Endothelial cell of umbilical vein (primary cell): Measurements from ENCODE around the gene RASGRF2. TPM values are rescaled to one million over a fixed set of nuclear protein-coding genes. Genes with fewer than 3 reads are reported as not detected.

Experiments used
- BruUV-seq: library from RNA; stranded (reverse); fragments of 400-500 nt; replicated peaks from 2 replicates; lab custom pipeline; 2021; lab: Mats Ljungman, UMichigan
- CTCF ChIA-PET: fragments of 300-600, 350-600 bp; sonication (Branson Sonifier 250); formaldehyde crosslinking; loops from one replicate; lab custom pipeline; 2021; ENCODE audit warnings: antibody characterized with exemption, inconsistent platforms; lab: Charles Lee
- POLR2A ChIA-PET: fragments of 300-600, 350-600 bp; sonication (Branson Sonifier 250); formaldehyde crosslinking; loops from one replicate; lab custom pipeline; 2021; ENCODE audit warnings: antibody characterized with exemption, inconsistent platforms; lab: Charles Lee
- DNase-seq: peaks from one replicate; pipeline ENCODE4 v3.0.0-alpha.2; 2011; ENCODE audit warnings: low read depth, low spot score
- FAIRE-seq: peaks from 2 replicates; lab custom pipeline; 2011; peaks lifted over from hg19 to GRCh38; lab: Jason Lieb, UNC
- H2AFZ ChIP-seq: 2 replicates; pipeline ENCODE4 v1.6.0; 2012; ENCODE audit warnings: low read depth, low read length, control low read depth, inconsistent platforms
- H3K27ac ChIP-seq: 2 replicates; pipeline ENCODE4 v1.5.1; 2011; ENCODE audit warnings: low read depth, mild to moderate bottlenecking, control low read depth, low read length, moderate library complexity; ENCODE audit not compliant: insufficient read depth
- H3K27me3 ChIP-seq, 2 experiments: 2 replicates each; pipeline versions ENCODE4 v1.6.0 to v1.6.1; 2011; ENCODE audit warnings: low read length in 2 of 2, mixed read lengths in 1 of 2; ENCODE audit not compliant: control insufficient read depth in 2 of 2, insufficient read depth in 2 of 2
- H3K36me3 ChIP-seq, 2 experiments: 2 replicates in 1 of 2; 3 replicates in 1 of 2; pipeline ENCODE4 v1.5.1; 2011; ENCODE audit warnings: low read length in 2 of 2, mild to moderate bottlenecking in 1 of 2, moderate library complexity in 1 of 2; ENCODE audit not compliant: control insufficient read depth in 2 of 2, insufficient read depth in 2 of 2; ENCODE audit errors: extremely low read depth in 1 of 2
- H3K4me1 ChIP-seq: 3 replicates; pipeline ENCODE4 v1.5.1; 2011; ENCODE audit warnings: mild to moderate bottlenecking, low read length; ENCODE audit not compliant: control insufficient read depth, insufficient read depth; ENCODE audit errors: extremely low read depth
- H3K4me2 ChIP-seq: 2 replicates; pipeline ENCODE4 v1.6.1; 2011; ENCODE audit warnings: low read length, control low read depth, mixed read lengths; ENCODE audit not compliant: insufficient read depth
- H3K4me3 ChIP-seq, 3 experiments: fragments of 200-600 bp in 1 of 3; sonication (generic), shearing (Covaris generic) in 1 of 3; replicated peaks in 1 of 3; 2 replicates each; pipeline ENCODE4 v1.5.1; 2011 to 2016; ENCODE audit warnings: control low read depth in 3 of 3, low read length in 3 of 3, mild to moderate bottlenecking in 2 of 3, inconsistent platforms in 1 of 3, low read depth in 1 of 3, moderate library complexity in 1 of 3; ENCODE audit not compliant: insufficient read depth in 1 of 3
- H3K79me2 ChIP-seq: 2 replicates; pipeline ENCODE4 v1.6.0; 2012; ENCODE audit warnings: low read length, inconsistent platforms; ENCODE audit not compliant: control insufficient read depth, insufficient read depth
- H3K9ac ChIP-seq: replicated peaks from 2 replicates; pipeline ENCODE3; 2011; ENCODE audit warnings: low read length, control low read depth; ENCODE audit not compliant: insufficient read depth; ENCODE audit errors: extremely low read depth
- H3K9me1 ChIP-seq: replicated peaks from 3 replicates; pipeline ENCODE4 v1.6.0; 2011; ENCODE audit warnings: mild to moderate bottlenecking, low read length; ENCODE audit not compliant: control insufficient read depth, insufficient read depth; ENCODE audit errors: extremely low read depth
- H3K9me3 ChIP-seq: replicated peaks from 2 replicates; pipeline ENCODE4 v1.5.1; 2012; ENCODE audit warnings: low read length, inconsistent platforms; ENCODE audit not compliant: control insufficient read depth, insufficient read depth
- H4K20me1 ChIP-seq: replicated peaks from 2 replicates; pipeline ENCODE3; 2011; ENCODE audit warnings: mild to moderate bottlenecking, low read length; ENCODE audit not compliant: control insufficient read depth, insufficient read depth; ENCODE audit errors: extremely low read depth
- EZH2 ChIP-seq: IDR thresholded peaks from 2 replicates; pipeline ENCODE4 v1.6.1; 2012; ENCODE audit warnings: borderline replicate concordance, low read depth, mild to moderate bottlenecking, moderate library complexity, low read length, inconsistent platforms; ENCODE audit not compliant: severe bottlenecking
- FOS ChIP-seq: IDR thresholded peaks from 2 replicates; pipeline ENCODE4 v1.6.1; 2011; ENCODE audit warnings: mild to moderate bottlenecking, low read length, moderate library complexity, borderline replicate concordance; ENCODE audit not compliant: insufficient read depth
- GATA2 ChIP-seq: IDR thresholded peaks from 2 replicates; pipeline ENCODE4 v1.7.0; 2011; ENCODE audit warnings: low read depth, mild to moderate bottlenecking, moderate library complexity, mixed read lengths, low read length; ENCODE audit not compliant: insufficient read length, insufficient read depth
- POLR2AphosphoS5 ChIP-seq: IDR thresholded peaks from 2 replicates; pipeline ENCODE4 v1.6.1; 2012; ENCODE audit warnings: low read depth, mild to moderate bottlenecking, control low read depth, low read length, moderate library complexity; ENCODE audit not compliant: insufficient read depth
- dilution Hi-C: fragments of 300-500 bp; cut with MboI; formaldehyde crosslinking; loops from one replicate; pipeline ENCODE4 v1.15.0; 2019; ENCODE audit warnings: low sequenced_read_pairs; ENCODE audit not compliant: extremely low pct_ligation_motif_present
- intact Hi-C: fragments of 100-400 bp; cut with micrococcal nuclease; formaldehyde crosslinking; loops from one replicate; pipeline ENCODE4 v1.10.0; 2022
- polyA plus RNA-seq, 4 experiments: library from polyadenylated mRNA; depleted of rRNA in 3 of 4; stranded (reverse) in 3 of 4; unstranded in 1 of 4; fragments of >200 nt; gene quantifications; 2 replicates each; pipeline versions ENCODE4 v1.2.1 to v1.2.3, GENCODE V29; 2011 to 2012; ENCODE audit warnings: missing spikeins in 1 of 4
- total RNA-seq: library from RNA; stranded (reverse); gene quantifications from 2 replicates; pipeline ENCODE4 v1.2.3, GENCODE V29; 2021
- TF ChIP-seq, protein P1 (sequence below), 2 donors: IDR thresholded peaks; 1 replicate in 1 of 2; 2 replicates in 1 of 2; pipeline ENCODE4 v1.5.1; 2011; ENCODE audit warnings: low read length in 2 of 2, mild to moderate bottlenecking in 2 of 2, moderate library complexity in 2 of 2, control low read depth in 1 of 2, inconsistent platforms in 1 of 2, low read depth in 1 of 2; ENCODE audit not compliant: insufficient read depth in 1 of 2; ENCODE audit errors: extremely low read depth in 1 of 2

The RASGRF2 gene
- total and polyA plus RNA-seq, 2 donors (not counting 3 experiments of a cell fraction or from before 2014, with no cell fraction given): 0.41 to 4.0 TPM

DNA sequence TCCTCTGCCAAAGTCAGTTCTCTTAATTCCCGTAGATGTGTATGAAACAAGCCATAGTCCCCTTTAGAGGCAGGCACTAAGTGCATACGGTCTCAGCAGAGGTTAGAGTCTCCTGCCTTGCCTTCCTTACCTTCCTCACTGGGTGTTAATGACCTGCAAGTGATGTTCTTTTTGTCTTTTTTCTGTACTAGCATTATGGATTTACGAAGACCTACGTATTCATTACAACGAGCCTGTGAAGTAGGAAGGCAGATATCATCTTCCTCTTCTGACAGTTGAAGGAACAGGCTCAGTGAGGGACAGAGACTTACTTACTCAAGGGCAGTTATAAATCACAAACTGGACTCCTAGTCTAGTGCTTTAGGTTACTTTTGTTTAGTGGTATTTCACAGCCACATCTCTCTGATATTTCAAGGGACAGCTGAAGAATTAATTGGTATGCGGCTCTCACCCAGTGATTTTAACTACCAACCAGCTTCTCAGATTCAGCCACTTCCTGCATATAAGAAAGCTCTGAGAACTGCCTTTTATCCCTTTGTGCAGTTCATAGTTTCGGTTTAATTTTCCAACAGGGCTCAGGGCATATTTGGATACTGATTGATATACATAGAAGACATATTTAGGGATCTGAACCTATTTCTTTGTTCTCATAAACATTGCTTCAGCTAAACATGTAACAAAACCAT, 187.9 kb downstream of the RASGRF2 start:
- no peaks in the 10 kb centered on the region for H3K9me3 ChIP-seq
- no peak overlapping the region for H3K4me3 ChIP-seq
- H3K36me3 ChIP-seq: no peaks in the 10 kb centered on the region
- no peak overlapping the region for H3K4me2 ChIP-seq
- no peaks in the 10 kb centered on the region for H3K9me1 ChIP-seq
- H3K79me2 ChIP-seq: no peaks in the 10 kb centered on the region
- dilution Hi-C loops: no loop called here
- no peaks in the 10 kb centered on the region for H3K4me1 ChIP-seq
- intact Hi-C loops: no loop called here
- H4K20me1 ChIP-seq: no peaks in the 10 kb centered on the region
- H3K27ac ChIP-seq: no peak overlapping the region
- TF ChIP-seq, protein P1, sequence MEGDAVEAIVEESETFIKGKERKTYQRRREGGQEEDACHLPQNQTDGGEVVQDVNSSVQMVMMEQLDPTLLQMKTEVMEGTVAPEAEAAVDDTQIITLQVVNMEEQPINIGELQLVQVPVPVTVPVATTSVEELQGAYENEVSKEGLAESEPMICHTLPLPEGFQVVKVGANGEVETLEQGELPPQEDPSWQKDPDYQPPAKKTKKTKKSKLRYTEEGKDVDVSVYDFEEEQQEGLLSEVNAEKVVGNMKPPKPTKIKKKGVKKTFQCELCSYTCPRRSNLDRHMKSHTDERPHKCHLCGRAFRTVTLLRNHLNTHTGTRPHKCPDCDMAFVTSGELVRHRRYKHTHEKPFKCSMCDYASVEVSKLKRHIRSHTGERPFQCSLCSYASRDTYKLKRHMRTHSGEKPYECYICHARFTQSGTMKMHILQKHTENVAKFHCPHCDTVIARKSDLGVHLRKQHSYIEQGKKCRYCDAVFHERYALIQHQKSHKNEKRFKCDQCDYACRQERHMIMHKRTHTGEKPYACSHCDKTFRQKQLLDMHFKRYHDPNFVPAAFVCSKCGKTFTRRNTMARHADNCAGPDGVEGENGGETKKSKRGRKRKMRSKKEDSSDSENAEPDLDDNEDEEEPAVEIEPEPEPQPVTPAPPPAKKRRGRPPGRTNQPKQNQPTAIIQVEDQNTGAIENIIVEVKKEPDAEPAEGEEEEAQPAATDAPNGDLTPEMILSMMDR (IDR thresholded peaks at IDR 0.05; ENCODE audit: extremely low read depth in 1 of 2, insufficient read depth in 1 of 2, low read depth in 1 of 2, low read length in 2 of 2): no peak
- no peak for TF ChIP-seq GATA2
- no peak for DNase-seq
- peaks cover 0 to 2% of the 10 kb centered on the region in 2 experiments for H3K27me3 ChIP-seq
- CTCF ChIA-PET: no interaction called here
- no peak for FAIRE-seq
- POLR2A ChIA-PET: no interaction called here
- BruUV-seq: no TSS peak
- no peak overlapping the region for H2AFZ ChIP-seq
- no peak overlapping the region for H3K9ac ChIP-seq

DNA sequence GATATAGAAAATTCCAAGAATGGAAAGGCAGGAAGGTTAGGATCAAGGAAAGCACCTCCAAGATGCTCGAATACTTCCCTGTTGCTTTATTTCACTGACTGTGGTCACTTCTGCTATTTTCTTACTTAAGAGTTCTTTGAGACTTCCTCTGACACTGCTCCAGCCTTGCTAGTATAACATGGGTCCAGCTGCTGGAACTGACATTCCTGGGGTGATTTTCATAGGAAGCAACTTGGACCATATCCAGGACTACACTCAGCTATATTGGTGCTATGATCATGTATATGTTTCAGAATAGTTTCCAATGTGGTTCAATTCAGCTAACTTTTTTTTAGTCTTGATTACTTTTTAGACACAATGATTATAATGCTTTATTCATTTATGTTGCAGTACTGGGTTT, 191.4 kb downstream of the RASGRF2 start:
- peak; percentile 26 for DNase-seq

More for the DNA sequence above, 191.4 kb downstream of the RASGRF2 start:
- Histone ChIP-seq H3K9me1 (no peaks in the 10 kb centered on the region), H3K27ac (no peak overlapping the region), H3K4me2 (no peak overlapping the region), H2AFZ (no peak overlapping the region), H3K36me3 (no peaks in the 10 kb centered on the region), H3K4me1 (no peaks in the 10 kb centered on the region), H3K27me3 (peaks cover 0 to 4% of the 10 kb centered on the region in 2 experiments), H4K20me1 (no peaks in the 10 kb centered on the region), H3K9me3 (no peaks in the 10 kb centered on the region), H3K4me3 (no peak overlapping the region), H3K9ac (no peak overlapping the region), H3K79me2 (no peaks in the 10 kb centered on the region)
- BruUV-seq: no TSS peak
- POLR2A ChIA-PET: no interaction called here
- intact Hi-C loops (no loop called here), dilution Hi-C loops (no loop called here)
- CTCF ChIA-PET: interaction anchor here (1.3 to 1.4 kb wide), 2 partner anchors 10 to 15 kb away, joined by 4 read pairs; no protein-coding TSS in a partner anchor
- peak; percentile 47 for FAIRE-seq
- TF ChIP-seq FOS (no peak), POLR2AphosphoS5 (no peak), EZH2 (no peak), GATA2 (no peak)
